ENCODE data around the gene PXT1.
"Not testable (repeated sequence)": the region's sequence is repeated elsewhere in the genome, so short reads cannot be mapped to it uniquely, and the experiment has no call there.

PXT1 gene

GRCh38 chr6:36442671-36443470 is at the start of gene PXT1, which contains the start of gene KCTD20:
Gene PXT1, minus strand, starts transcription at chr6:36442854. Its CDS starts 16,772 bp downstream, at chr6:36426082.
Gene KCTD20, plus strand, starts transcription at chr6:36443000. Its CDS starts 27,098 bp downstream, at chr6:36470098.
- DNase-seq (ENCODE audit: low read depth in 2 of 2): peak; percentile 84

GRCh38 chr6:36492092-36492491 is 49.4 kb upstream of the PXT1 start:
- DNase-seq (ENCODE audit: low read depth in 2 of 2): no peak

- DNase-seq (ENCODE audit: low read depth in 2 of 2): no peak
Observed at GRCh38 chr6:36491378-36491965, 48.8 kb upstream of the PXT1 start.

- no peak for DNase-seq (ENCODE audit: low read depth in 2 of 2)
Observed at GRCh38 chr6:36489426-36489825, 46.8 kb upstream of the PXT1 start.

- no peak for DNase-seq (ENCODE audit: low read depth in 2 of 2)
Observed at GRCh38 chr6:36488221-36488620, 45.6 kb upstream of the PXT1 start.

GRCh38 chr6:36487698-36488097 is 45.0 kb upstream of the PXT1 start:
- no peak for DNase-seq (ENCODE audit: low read depth in 2 of 2)

- DNase-seq (ENCODE audit: low read depth in 2 of 2): no peak
Observed at GRCh38 chr6:36484736-36485135, 42.1 kb upstream of the PXT1 start.

- not testable (repeated sequence) for DNase-seq (ENCODE audit: low read depth in 2 of 2)
Observed at GRCh38 chr6:36483326-36483725, 40.7 kb upstream of the PXT1 start.

- DNase-seq (ENCODE audit: low read depth in 2 of 2): no peak
Observed at GRCh38 chr6:36479256-36479655, 36.6 kb upstream of the PXT1 start.

- no peak for DNase-seq (ENCODE audit: low read depth in 2 of 2)
Observed at GRCh38 chr6:36478051-36478526, 35.4 kb upstream of the PXT1 start.

- no peak for DNase-seq (ENCODE audit: low read depth in 2 of 2)
Observed at GRCh38 chr6:36469946-36470345, 27.3 kb upstream of the PXT1 start.

GRCh38 chr6:36469148-36469661 is 26.6 kb upstream of the PXT1 start:
- no peak for DNase-seq (ENCODE audit: low read depth in 2 of 2)

GRCh38 chr6:36467625-36468024 is 25.0 kb upstream of the PXT1 start:
- no peak for DNase-seq (ENCODE audit: low read depth in 2 of 2)

GRCh38 chr6:36464233-36464632 is 21.6 kb upstream of the PXT1 start:
- DNase-seq (ENCODE audit: low read depth in 2 of 2): no peak

- DNase-seq (ENCODE audit: low read depth in 2 of 2): no peak
Observed at GRCh38 chr6:36463676-36464075, 21.0 kb upstream of the PXT1 start.

- no peak for DNase-seq (ENCODE audit: low read depth in 2 of 2)
Observed at GRCh38 chr6:36461646-36462045, 19.0 kb upstream of the PXT1 start.

- DNase-seq (ENCODE audit: low read depth in 2 of 2): no peak
Observed at GRCh38 chr6:36460916-36461315, 18.3 kb upstream of the PXT1 start.

- no peak for DNase-seq (ENCODE audit: low read depth in 2 of 2)
Observed at GRCh38 chr6:36459501-36459900, 16.8 kb upstream of the PXT1 start.

GRCh38 chr6:36455486-36456027 is 12.9 kb upstream of the PXT1 start:
- DNase-seq (ENCODE audit: low read depth in 2 of 2): no peak

GRCh38 chr6:36452897-36453296 is 10.2 kb upstream of the PXT1 start:
- not testable (repeated sequence) for DNase-seq (ENCODE audit: low read depth in 2 of 2)

- not testable (repeated sequence) for DNase-seq (ENCODE audit: low read depth in 2 of 2)
Observed at GRCh38 chr6:36449173-36449572, 6.5 kb upstream of the PXT1 start.

- DNase-seq (ENCODE audit: low read depth in 2 of 2): no peak
Observed at GRCh38 chr6:36445621-36446020, 3.0 kb upstream of the PXT1 start.

- DNase-seq (ENCODE audit: low read depth in 2 of 2): no peak
Observed at GRCh38 chr6:36444470-36444869, 1.8 kb upstream of the PXT1 start.
